Testis (tissue), 3 donors: ENCODE data around the gene HJURP. TPM values are rescaled to one million over a fixed set of nuclear protein-coding genes. Genes with fewer than 3 reads are reported as not detected.

Source experiments
- DNase-seq: peaks from one replicate; pipeline ENCODE4 v3.0.0-alpha.2; 2019
- H3K27ac ChIP-seq, 2 donors: fragments of 200-600 bp; sonication (generic); one replicate each; pipeline ENCODE4 v1.5.1; 2019
- H3K27me3 ChIP-seq: fragments of 200-600 bp; sonication (generic); one replicate; pipeline ENCODE4 v1.5.1; 2019
- H3K36me3 ChIP-seq: fragments of 200-600 bp; sonication (generic); one replicate; pipeline ENCODE4 v1.5.1; 2017; ENCODE audit warnings: low read depth; ENCODE audit errors: missing control alignments
- H3K4me1 ChIP-seq: fragments of 200-600 bp; sonication (generic); one replicate; pipeline ENCODE4 v1.5.1; 2019
- H3K4me3 ChIP-seq, 2 donors: fragments of 200-600 bp; sonication (generic); one replicate each; pipeline ENCODE4 v1.5.1; 2017 to 2019
- H3K9me3 ChIP-seq: fragments of 200-600 bp; sonication (generic); one replicate; pipeline ENCODE4 v1.5.1; 2017
- CTCF ChIP-seq, 3 experiments: fragments of 450-650 bp in 2 of 3; fragments of 200-600 bp in 1 of 3; sonication (generic) in 1 of 3; IDR thresholded peaks; one replicate each; pipeline ENCODE4 v1.5.1; 2016 to 2019; ENCODE audit warnings: antibody characterized with exemption in 3 of 3, mild to moderate bottlenecking in 2 of 3, moderate library complexity in 1 of 3
- POLR2A ChIP-seq: fragments of 450-650 bp; IDR thresholded peaks from one replicate; pipeline ENCODE4 v1.6.1; 2017; ENCODE audit warnings: antibody characterized with exemption, mild to moderate bottlenecking, moderate library complexity
- WGBS, 2 donors: methylation state at CpG; one replicate each; pipeline ENCODE4 v1.1.5; 2018; 5-methylcytosine and 5-hydroxymethylcytosine counted together
- intact Hi-C: fragments of 100-400 bp; cut with DNase I; formaldehyde crosslinking; loops from one replicate; pipeline ENCODE4 v1.15.1; 2023; ENCODE audit warnings: low total_unique reads
- polyA plus RNA-seq: library from polyadenylated mRNA; stranded (reverse); fragments of 350-450 nt; fragmentation: Illumina TruSeq; extraction: RNeasy Lipid Tissue Mini Kit (QIAGEN cat#74804); gene quantifications from one replicate; pipeline ENCODE4 v1.2.3, GENCODE V29; 2014; ENCODE audit warnings: low read depth, low replicate concordance; ENCODE audit not compliant: insufficient read depth
- total RNA-seq, 2 donors: library from RNA; depleted of rRNA; stranded (reverse); fragments of >200 nt; gene quantifications; one replicate each; pipeline ENCODE4 v1.2.3, GENCODE V29; 2016

Gene HJURP
- total and polyA plus RNA-seq, 3 donors from 2014 or later: 10.2 to 30.2 (median 13.9) TPM

GRCh38 chr2:233821709-233822100, 32.6 kb downstream of the HJURP start:
- WGBS, 2 donors: 92 to 95% methylated on average over 8 of the region's 8 CpGs
- Histone ChIP-seq H3K27ac (no peak overlapping the region), H3K27me3 (no peaks in the 10 kb centered on the region), H3K9me3 (no peaks in the 10 kb centered on the region), H3K36me3 (no peaks in the 10 kb centered on the region), H3K4me3 (no peak overlapping the region), H3K4me1 (no peaks in the 10 kb centered on the region)
- intact Hi-C loops: no loop called here
- no peak for DNase-seq
- TF ChIP-seq POLR2A (no peak), CTCF (IDR thresholded peaks at IDR 0.05) (no peak)

GRCh38 chr2:233821196-233821595, 33.1 kb downstream of the HJURP start:
- no peak overlapping the region for H3K27ac ChIP-seq
- WGBS, 2 donors: 81 to 88% methylated on average over 3 of the region's 3 CpGs
- H3K9me3 ChIP-seq: no peaks in the 10 kb centered on the region
- TF ChIP-seq POLR2A (no peak), CTCF (IDR thresholded peaks at IDR 0.05) (no peak)
- no peaks in the 10 kb centered on the region for H3K4me1 ChIP-seq
- H3K4me3 ChIP-seq: no peak overlapping the region
- intact Hi-C loops: no loop called here
- DNase-seq: no peak
- no peaks in the 10 kb centered on the region for H3K36me3 ChIP-seq
- H3K27me3 ChIP-seq: no peaks in the 10 kb centered on the region

- Histone ChIP-seq H3K27me3 (no peaks in the 10 kb centered on the region), H3K27ac (no peak overlapping the region), H3K9me3 (no peaks in the 10 kb centered on the region), H3K36me3 (no peaks in the 10 kb centered on the region), H3K4me3 (no peak overlapping the region), H3K4me1 (no peaks in the 10 kb centered on the region)
- WGBS, 2 donors: 67 to 88% methylated on average over 6 of the region's 6 CpGs
- intact Hi-C loops: no loop called here
- TF ChIP-seq CTCF (IDR thresholded peaks at IDR 0.05) (no peak), POLR2A (no peak)
- no peak for DNase-seq
Measured at GRCh38 chr2:233820774-233821105, 33.6 kb downstream of the HJURP start.

GRCh38 chr2:233819884-233820773, 34.2 kb downstream of the HJURP start:
- no peaks in the 10 kb centered on the region for H3K9me3 ChIP-seq
- H3K4me3 ChIP-seq: no peak overlapping the region
- intact Hi-C loops: no loop called here
- H3K4me1 ChIP-seq: no peaks in the 10 kb centered on the region
- WGBS, 2 donors: 75 to 91% methylated on average over 9 to 18 of the region's 18 CpGs
- no peaks in the 10 kb centered on the region for H3K36me3 ChIP-seq
- no peak for DNase-seq
- no peaks in the 10 kb centered on the region for H3K27me3 ChIP-seq
- H3K27ac ChIP-seq: no peak overlapping the region
- TF ChIP-seq CTCF (IDR thresholded peaks at IDR 0.05) (no peak), POLR2A (no peak)
